Middle frontal gyrus (tissue), 1 donor: ENCODE data around the gene FOXJ1.
A peak's percentile ranks its signal among the peaks of the same experiment; 100 is the strongest.

Experiments
- DNase-seq: peaks from one replicate; pipeline ENCODE4 v3.0.0-alpha.2; 2015; ENCODE audit warnings: low spot score; ENCODE audit errors: extremely low spot score

The FOXJ1 gene

GRCh38 chr17:76160896-76161528 is 20.0 kb upstream of the FOXJ1 start:
- DNase-seq, result no peak

- no peak for DNase-seq
Observed at GRCh38 chr17:76159157-76159556, 18.1 kb upstream of the FOXJ1 start.

DNA sequence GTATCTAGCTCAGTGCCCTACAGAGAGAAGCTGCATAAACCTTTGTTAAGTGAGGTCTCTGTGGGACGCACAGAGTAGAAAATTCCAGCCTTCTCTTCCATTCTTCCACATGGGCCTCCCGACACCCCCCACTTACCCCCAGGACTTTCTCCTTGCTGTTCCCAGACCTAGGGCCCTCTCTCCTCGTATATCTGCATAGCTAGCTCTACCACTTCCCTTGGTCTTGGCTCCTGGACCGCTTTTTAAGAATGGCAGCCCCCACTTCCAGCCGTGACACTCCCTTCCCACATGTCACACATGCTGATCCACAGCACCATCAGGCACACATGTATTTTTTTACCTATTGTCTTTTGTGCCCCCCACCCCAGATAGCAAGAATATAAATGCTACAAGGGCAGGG is 16.7 kb upstream of the FOXJ1 start:
- no peak for DNase-seq

GRCh38 chr17:76156662-76156991 is 15.6 kb upstream of the FOXJ1 start:
- no peak for DNase-seq

GRCh38 chr17:76155988-76156661 is 15.1 kb upstream of the FOXJ1 start:
- no peak for DNase-seq

GRCh38 chr17:76154936-76155845 is 14.1 kb upstream of the FOXJ1 start:
- DNase-seq, result no peak

GRCh38 chr17:76154292-76154691 is 13.2 kb upstream of the FOXJ1 start:
- no peak for DNase-seq

GRCh38 chr17:76153640-76154039 is 12.6 kb upstream of the FOXJ1 start:
- DNase-seq, result no peak

- DNase-seq, result no peak
Observed at GRCh38 chr17:76153202-76153601, 12.2 kb upstream of the FOXJ1 start.

DNA sequence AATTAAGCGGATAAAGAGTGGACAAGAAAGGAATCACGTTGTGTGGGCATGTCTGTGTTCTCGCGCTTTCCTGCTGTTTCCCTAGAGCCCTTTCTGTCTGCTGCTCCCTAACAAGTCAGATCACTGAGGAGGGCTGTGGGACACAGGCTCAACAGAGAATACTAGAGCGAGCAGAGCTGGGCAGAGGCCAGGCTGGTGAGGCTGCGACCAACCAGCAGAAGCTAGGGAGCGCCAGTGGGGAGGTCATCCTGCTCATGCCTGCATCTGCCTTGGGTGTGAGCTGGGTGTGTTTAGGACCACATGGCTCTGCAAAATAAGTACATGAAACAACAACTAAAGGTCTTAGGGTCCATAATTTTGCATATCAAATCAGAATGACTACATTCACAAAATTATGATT is 11.5 kb upstream of the FOXJ1 start:
- no peak for DNase-seq

- no peak for DNase-seq
Observed at GRCh38 chr17:76151896-76152454, 10.9 kb upstream of the FOXJ1 start.

GRCh38 chr17:76150712-76151622 is 9.9 kb upstream of the FOXJ1 start:
- DNase-seq, result no peak

DNA sequence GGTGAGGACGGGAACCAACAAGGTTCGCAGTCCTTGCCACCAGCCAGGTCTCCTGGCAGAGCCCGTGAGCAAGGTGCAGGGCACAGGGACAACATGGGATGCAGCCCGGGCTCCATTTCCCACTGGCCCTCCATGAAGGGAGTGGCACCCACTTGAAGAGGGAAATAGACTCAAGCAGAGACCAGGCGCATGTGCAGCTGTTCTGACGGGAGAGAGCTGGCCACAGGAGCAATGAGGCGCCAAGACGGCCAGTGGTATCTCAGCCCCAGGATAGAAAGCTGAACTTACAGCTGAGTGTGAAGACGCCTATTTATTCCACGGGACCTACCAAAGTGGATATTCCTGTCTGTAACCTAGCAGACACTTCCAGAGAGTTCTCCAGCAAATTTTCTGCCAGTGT is 8.2 kb upstream of the FOXJ1 start:
- DNase-seq, result no peak

GRCh38 chr17:76148015-76148326 is 6.9 kb upstream of the FOXJ1 start:
- DNase-seq, result no peak

GRCh38 chr17:76147211-76148014 is 6.4 kb upstream of the FOXJ1 start:
- DNase-seq, result peak; percentile 11

DNA sequence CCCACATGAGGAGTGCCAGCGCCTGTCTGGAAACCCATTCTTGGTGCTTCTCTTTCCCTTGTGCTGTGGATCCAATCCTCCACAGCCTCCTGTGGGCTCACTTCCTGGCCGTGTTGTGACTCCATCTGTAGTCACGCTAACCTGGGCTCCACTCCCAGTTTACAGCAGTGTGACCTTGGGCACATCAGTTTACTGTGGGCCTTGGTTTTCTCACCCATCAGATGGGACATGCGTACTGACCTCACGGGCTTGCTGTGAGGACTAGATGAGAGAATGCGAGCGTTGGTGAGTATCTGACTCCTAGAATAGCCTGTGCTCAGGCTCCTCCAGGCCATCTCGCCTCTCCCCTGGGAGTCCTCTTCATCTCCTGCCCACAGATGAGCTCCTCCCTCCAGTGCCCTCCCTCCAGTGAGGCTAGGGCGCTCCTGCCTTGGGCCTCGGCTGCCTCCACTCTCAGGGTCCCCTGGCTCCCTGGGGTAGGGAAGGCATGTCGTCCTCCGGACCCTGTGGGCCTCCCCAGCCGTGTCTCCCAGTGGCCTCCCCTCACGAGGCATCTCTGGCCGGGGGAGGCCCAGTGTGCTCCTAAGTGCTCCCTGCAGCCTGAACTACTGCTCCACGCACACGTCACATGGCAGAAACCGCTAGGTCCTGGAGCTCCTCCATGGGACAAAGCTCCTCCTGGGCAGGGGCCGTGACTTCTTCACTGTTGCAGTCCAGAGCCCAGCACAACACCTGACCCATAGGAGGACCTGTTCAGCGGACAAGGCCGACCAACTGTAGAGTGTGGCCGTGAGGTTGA is 5.2 kb upstream of the FOXJ1 start:
- no peak for DNase-seq

DNA sequence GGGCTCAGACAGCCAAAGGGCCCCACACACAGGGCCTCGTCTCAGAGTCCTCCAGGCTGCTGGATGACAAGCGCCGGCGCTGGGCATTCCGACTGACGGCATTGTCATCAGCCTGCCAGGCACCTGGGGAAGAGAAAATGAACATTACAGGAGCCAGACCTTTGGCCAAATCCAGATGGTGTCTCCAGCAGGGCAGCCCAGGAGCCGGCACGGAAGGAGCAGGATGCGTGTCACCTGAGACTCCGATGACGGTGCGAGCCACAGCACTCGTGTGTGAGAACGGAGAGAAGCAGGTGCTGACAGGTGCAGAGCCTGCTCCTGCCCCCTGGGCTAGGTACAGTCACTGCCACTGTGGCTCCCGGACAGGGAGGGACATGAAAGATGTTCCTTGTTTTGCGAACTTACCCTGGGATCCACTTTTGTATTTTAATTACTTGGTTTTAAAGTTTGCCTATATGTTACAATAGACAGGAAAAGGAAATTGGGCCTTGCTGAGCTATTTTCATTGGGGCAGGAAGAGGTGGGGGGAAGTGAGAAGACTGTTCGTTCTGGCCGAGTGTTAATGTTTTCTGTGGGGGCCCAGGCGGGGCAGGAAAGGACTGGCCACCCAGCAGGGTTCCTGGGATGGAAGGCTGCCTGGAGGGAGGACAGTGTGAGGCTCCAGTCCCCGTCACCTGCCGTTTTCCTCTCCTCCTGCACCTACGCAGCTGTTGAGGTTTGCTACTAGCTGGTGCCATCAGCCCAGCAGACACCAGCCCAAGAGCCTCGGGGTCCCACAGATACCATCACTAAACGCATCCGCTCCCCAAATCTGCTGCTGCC is 4.4 kb upstream of the FOXJ1 start:
- DNase-seq, result no peak

GRCh38 chr17:76142585-76143041 is 1.6 kb upstream of the FOXJ1 start:
- no peak for DNase-seq
